GM12873 (cell line): ENCODE measurements around the gene MYO16.

Source experiments
- CTCF ChIP-seq: IDR thresholded peaks from 2 replicates; pipeline ENCODE4 v1.5.1; 2012; ENCODE audit warnings: low read depth, mild to moderate bottlenecking, moderate library complexity, low read length, control low read depth; ENCODE audit not compliant: insufficient read depth; ENCODE audit errors: missing control alignments

MYO16 gene

GRCh38 chr13:109209526-109209925, 580.1 kb downstream of the MYO16 start:
- TF ChIP-seq CTCF = no peak

GRCh38 chr13:109211616-109212015, 582.2 kb downstream of the MYO16 start:
- no peak for TF ChIP-seq CTCF

GRCh38 chr13:109212650-109213049, 583.2 kb downstream of the MYO16 start:
- no peak for TF ChIP-seq CTCF

GRCh38 chr13:109213714-109214113, 584.3 kb downstream of the MYO16 start:
- no peak for TF ChIP-seq CTCF

GRCh38 chr13:109214393-109214792, 585.0 kb downstream of the MYO16 start:
- no peak for TF ChIP-seq CTCF

- no peak for TF ChIP-seq CTCF
These were observed 586.0 kb downstream of the MYO16 start for GRCh38 chr13:109215377-109215776.

GRCh38 chr13:109220631-109221030, 591.2 kb downstream of the MYO16 start:
- no peak for TF ChIP-seq CTCF
